Measurements from ENCODE around the gene CHL1. TPM values are rescaled to one million over a fixed set of nuclear protein-coding genes. Genes with fewer than 3 reads are reported as not detected.

CHL1 gene
- total and polyA plus RNA-seq, 2 of the 8 experiments (the other 6 are each of a cell fraction or from before 2014, with no cell fraction given), result 0.05 to 0.99 TPM

DNA sequence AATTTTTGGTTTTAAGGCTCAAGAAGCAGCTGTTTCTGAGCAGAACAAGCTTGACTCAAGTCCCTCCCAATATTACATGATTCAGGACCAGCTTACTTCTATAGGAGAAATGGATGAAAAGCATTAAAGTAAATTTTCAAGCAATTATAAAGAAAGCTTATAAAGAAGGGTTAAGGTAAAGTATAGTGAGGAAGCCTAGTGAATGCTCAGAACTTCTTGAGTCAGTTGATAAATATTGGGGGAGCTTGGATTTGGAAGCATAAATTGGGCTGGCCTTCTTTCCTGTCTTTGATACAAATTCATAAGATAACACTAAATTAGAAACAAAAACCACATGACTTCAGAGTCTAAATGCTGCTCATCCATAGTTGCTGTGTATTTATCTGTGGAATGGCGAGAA, 156.0 kb downstream of the CHL1 start:
- Histone ChIP-seq H4K91ac (replicated peaks; ENCODE audit: insufficient read length, low read length) (no peak overlapping the region), H2BK20ac (ENCODE audit: low read length) (no peak overlapping the region), H3K79me2 (ENCODE audit: control insufficient read depth in 1 of 2, insufficient read depth in 2 of 2, low read length in 2 of 2) (no peaks in the 10 kb centered on the region), H2AK5ac (ENCODE audit: low read depth, low read length) (no peak overlapping the region), H2BK120ac (replicated peaks; ENCODE audit: low read depth, low read length) (no peak overlapping the region), H3K4me3 (ENCODE audit: extremely low read depth in 1 of 4, insufficient read depth in 2 of 4, low read depth in 3 of 4, low read length in 4 of 4) (no peak overlapping the region), H3K18ac (ENCODE audit: extremely low read depth, low read length) (no peak overlapping the region), H3K27me3 (replicated peaks in 1 of 4; ENCODE audit: control insufficient read depth in 3 of 4, extremely low read depth in 1 of 4, insufficient read depth in 3 of 4, low read length in 3 of 4) (peaks cover 0 to 20% (median 5%) of the 10 kb centered on the region in 4 experiments; a peak in 3 of 7 replicates), H3K9me3 (ENCODE audit: insufficient read depth in 2 of 2, low read depth in 1 of 2, low read length in 1 of 2) (no peaks in the 10 kb centered on the region), H3K4me2 (ENCODE audit: insufficient read depth in 1 of 2, low read depth in 2 of 2, low read length in 2 of 2) (no peak overlapping the region), H3K36me3 (ENCODE audit: control insufficient read depth in 2 of 4, insufficient read depth in 4 of 4, low read length in 3 of 4) (no peaks in the 10 kb centered on the region), H3K9ac (replicated peaks in 1 of 4; ENCODE audit: extremely low read depth in 1 of 4, low read depth in 3 of 4, low read length in 3 of 4) (no peak overlapping the region), H3K27ac (ENCODE audit: low read depth, low read length) (no peak overlapping the region), H3K23ac (ENCODE audit: insufficient read length) (no peak overlapping the region), H4K8ac (ENCODE audit: extremely low read depth, insufficient read depth, low read length) (no peak overlapping the region), H4K20me1 (replicated peaks in 1 of 2; ENCODE audit: control insufficient read depth in 1 of 2, insufficient read depth in 2 of 2, low read length in 2 of 2) (no peaks in the 10 kb centered on the region), H3K56ac (replicated peaks; ENCODE audit: insufficient read length, low read depth, low read length) (no peak overlapping the region), H2BK12ac (ENCODE audit: low read depth, low read length) (no peak overlapping the region), H3K4me1 (replicated peaks in 1 of 4; ENCODE audit: control insufficient read depth in 3 of 4, insufficient read depth in 4 of 4, low read length in 3 of 4) (peaks cover 0 to 4% (median under 1%) of the 10 kb centered on the region in 4 experiments; a peak in 2 of 7 replicates), H2AFZ (ENCODE audit: low read length) (no peak overlapping the region), H3K79me1 (ENCODE audit: low read depth, low read length) (no peaks in the 10 kb centered on the region), H2BK15ac (ENCODE audit: low read length) (no peak overlapping the region), H3K14ac (ENCODE audit: insufficient read length) (no peak overlapping the region), H3K4ac (replicated peaks; ENCODE audit: insufficient read length, low read depth, low read length) (no peak overlapping the region), H3K23me2 (ENCODE audit: low read depth, low read length) (no peaks in the 10 kb centered on the region), H4K5ac (ENCODE audit: insufficient read length, low read depth, low read length) (no peak overlapping the region), H2BK5ac (ENCODE audit: low read depth, low read length) (no peak overlapping the region)
- POLR2A ChIA-PET (ENCODE audit: partially characterized antibody), result no interaction called here
- WGBS, 2 experiments (ENCODE audit: extremely low coverage in 1 of 2, insufficient coverage in 1 of 2, insufficient read length in 1 of 2, insufficient replicate concordance in 2 of 2, low coverage in 1 of 2, low lambda C conversion rate in 2 of 2, missing lambda C conversion rate in 1 of 2), result 94% methylated on average over 1 of the region's 1 CpG; no CpG with 5 or more reads in 1 of the 2 experiments
- CTCF ChIA-PET (ENCODE audit: partially characterized antibody), result interaction anchor here (0.8 to 5.4 kb wide), 6 partner anchors 10 to 312 kb away, joined by 3 to 70 read pairs (median 3); no protein-coding TSS in a partner anchor
- TF ChIP-seq, protein P1, sequence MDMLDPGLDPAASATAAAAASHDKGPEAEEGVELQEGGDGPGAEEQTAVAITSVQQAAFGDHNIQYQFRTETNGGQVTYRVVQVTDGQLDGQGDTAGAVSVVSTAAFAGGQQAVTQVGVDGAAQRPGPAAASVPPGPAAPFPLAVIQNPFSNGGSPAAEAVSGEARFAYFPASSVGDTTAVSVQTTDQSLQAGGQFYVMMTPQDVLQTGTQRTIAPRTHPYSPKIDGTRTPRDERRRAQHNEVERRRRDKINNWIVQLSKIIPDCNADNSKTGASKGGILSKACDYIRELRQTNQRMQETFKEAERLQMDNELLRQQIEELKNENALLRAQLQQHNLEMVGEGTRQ (IDR thresholded peaks at IDR 0.05; ENCODE audit: low read length), result no peak
- TF ChIP-seq RXRA (IDR thresholded peaks at IDR 0.05; ENCODE audit: insufficient read depth, low read depth, low read length) (no peak), MAFK (IDR thresholded peaks at IDR 0.05; ENCODE audit: low read depth, low read length) (no peak), RNF2 (IDR thresholded peaks at IDR 0.05; ENCODE audit: borderline replicate concordance, low read depth, low read length, missing control alignments, poor library complexity, severe bottlenecking) (no peak), POLR2A (IDR thresholded peaks at IDR 0.05; ENCODE audit: control extremely low read depth in 1 of 2, low read depth in 2 of 2, low read length in 2 of 2) (no peak), BACH1 (IDR thresholded peaks at IDR 0.05; ENCODE audit: low read length) (no peak), CREB1 (IDR thresholded peaks at IDR 0.05) (no peak), TBP (IDR thresholded peaks at IDR 0.05; ENCODE audit: low read depth, low read length) (no peak), CHD1 (IDR thresholded peaks at IDR 0.05; ENCODE audit: low read depth, low read length) (no peak)
- TF ChIP-seq, protein P2, sequence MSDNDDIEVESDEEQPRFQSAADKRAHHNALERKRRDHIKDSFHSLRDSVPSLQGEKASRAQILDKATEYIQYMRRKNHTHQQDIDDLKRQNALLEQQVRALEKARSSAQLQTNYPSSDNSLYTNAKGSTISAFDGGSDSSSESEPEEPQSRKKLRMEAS (IDR thresholded peaks at IDR 0.05), result no peak
- no peak for FAIRE-seq
- no peak for DNase-seq (ENCODE audit: low read depth in 1 of 2, low spot score in 2 of 2)
